ENCODE measurements around the gene IL4I1.

The IL4I1 gene

DNA sequence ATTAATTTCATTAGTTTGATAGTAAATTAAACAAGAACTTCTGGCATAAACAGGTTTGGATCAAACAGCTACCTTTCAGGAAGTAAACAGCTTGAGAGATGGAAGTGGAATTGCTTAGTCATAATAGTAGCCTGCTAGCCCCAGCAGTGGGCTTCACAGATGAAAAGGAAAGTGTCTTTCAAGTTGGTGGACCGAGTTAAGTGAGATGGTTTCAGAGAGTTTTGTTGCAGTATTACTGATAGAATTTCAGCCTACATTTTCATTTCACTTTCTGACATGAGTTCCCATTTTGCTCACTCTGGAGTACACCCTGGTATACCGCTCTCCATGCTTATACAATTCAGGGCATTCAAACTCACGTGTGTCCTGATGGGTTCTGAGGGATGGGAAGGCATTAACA is 47.7 kb downstream of the IL4I1 start:
- no peak for DNase-seq

GRCh38 chr19:49847731-49848696 is 48.7 kb downstream of the IL4I1 start:
- DNase-seq = no peak

DNA sequence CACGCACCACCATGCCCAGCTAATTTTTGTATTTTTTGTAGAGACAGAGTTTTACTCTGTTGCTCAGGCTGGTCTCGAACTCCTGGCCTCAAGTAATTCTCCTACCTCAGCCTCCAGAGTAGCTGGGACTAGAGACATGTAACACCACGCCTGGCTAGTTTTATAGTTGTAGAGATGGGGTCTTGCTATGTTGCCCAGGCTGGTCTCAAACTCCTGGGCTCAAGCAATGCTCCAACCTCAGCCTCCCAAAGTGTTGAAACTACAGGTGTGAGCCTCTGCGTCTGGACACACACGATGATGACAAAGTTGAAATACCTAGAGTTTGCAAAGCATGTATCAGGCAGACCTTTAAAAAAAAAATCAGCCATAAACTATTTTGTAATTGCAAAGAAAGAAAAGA is 50.3 kb downstream of the IL4I1 start:
- no peak for DNase-seq

DNA sequence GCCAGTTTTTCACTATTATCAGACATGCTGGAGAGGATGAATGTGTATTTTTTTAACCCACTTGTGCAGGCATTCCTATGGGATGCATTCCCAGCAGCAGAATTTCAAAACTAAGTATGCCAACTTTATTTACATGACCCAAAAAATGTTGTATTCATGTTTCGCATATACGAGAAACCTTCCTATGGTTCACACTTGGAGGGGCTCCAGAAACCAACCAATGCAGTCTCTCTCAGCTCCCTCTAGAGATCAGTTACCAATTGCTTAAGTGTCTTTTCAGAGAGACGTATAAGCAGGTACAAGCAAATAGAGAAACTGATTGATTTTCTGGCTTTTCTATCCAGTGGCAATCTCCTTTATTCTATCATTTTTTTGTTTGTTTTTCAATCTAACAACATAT is 51.3 kb downstream of the IL4I1 start:
- DNase-seq = no peak

GRCh38 chr19:49844138-49845095 is 52.3 kb downstream of the IL4I1 start:
- DNase-seq = no peak

- no peak for DNase-seq
Observed at GRCh38 chr19:49843265-49843664, 53.4 kb downstream of the IL4I1 start.

DNA sequence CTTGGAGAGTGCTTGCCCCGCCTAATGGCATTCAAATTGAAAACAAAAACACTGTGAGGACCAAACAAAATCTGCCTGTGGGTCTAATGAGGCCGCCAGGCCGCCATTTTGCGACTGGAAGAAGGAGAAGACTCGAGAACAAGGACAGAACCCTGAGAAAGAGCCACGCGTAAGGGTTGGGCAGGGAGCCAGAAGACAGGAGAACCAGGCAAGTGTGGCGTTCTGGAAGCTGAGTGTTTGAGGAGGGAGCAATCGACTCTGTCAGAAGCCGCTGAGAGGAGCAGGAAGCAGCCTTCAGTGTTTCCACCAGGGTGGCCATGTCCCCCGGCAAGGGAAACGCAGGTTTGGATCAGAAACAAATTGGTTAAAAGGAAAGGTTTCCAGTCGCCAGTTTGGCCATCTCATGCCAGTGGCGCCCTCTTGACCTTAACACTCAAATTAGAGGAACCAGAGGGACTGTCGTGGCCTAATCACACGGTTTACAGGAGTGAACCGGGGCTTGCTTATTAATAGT is 55.9 kb downstream of the IL4I1 start:
- no peak for DNase-seq

DNA sequence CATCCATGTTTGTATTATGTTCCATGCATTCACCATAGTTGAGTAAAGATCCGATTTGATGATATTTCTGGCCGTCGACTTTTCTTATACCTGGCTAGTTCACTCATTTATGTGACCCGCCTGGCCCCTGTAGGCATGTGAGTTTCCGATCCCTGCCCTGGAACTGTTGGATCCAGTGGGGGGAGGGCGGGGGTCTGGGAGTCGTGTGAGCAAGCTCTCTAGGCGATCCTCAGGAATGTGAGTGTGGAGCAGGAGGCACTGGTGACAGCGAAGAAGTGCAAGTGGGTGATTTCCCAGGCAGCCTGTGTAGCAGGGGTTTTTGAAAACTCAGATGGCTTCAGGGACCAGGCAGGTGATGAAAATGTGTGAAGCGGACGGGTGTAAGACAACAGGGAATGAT is 56.4 kb downstream of the IL4I1 start:
- DNase-seq = no peak

DNA sequence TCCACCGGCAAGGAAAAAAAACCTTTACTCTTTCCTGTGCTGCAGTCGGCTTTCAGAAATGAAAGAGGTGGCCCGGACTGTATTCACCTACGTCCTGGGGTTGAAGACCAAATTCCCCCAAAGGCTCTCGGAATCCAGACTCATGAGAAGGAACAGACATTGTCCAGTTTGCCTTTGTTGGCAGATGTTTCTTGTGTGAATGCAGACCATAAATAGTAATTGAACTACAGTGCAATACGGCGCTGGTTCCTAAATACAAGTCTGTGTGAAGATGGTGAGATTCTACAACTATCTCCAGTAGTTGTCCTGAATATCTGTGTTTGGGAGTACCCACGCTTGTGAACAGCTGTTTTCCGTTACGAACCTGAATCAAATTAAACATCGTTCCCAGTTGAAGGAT is 57.0 kb downstream of the IL4I1 start:
- DNase-seq = no peak

Data from NCI-H1092 treated with DMSO at 0.1 percent for 48 hours (cell line).